COR-L47 (cell line): Measurements from ENCODE around the gene MAP4K2.

ENCODE experiments used
- DNase-seq: peaks from one replicate; lab custom pipeline; 2025; lab: John Stamatoyannopoulos, UW

MAP4K2 gene

DNA sequence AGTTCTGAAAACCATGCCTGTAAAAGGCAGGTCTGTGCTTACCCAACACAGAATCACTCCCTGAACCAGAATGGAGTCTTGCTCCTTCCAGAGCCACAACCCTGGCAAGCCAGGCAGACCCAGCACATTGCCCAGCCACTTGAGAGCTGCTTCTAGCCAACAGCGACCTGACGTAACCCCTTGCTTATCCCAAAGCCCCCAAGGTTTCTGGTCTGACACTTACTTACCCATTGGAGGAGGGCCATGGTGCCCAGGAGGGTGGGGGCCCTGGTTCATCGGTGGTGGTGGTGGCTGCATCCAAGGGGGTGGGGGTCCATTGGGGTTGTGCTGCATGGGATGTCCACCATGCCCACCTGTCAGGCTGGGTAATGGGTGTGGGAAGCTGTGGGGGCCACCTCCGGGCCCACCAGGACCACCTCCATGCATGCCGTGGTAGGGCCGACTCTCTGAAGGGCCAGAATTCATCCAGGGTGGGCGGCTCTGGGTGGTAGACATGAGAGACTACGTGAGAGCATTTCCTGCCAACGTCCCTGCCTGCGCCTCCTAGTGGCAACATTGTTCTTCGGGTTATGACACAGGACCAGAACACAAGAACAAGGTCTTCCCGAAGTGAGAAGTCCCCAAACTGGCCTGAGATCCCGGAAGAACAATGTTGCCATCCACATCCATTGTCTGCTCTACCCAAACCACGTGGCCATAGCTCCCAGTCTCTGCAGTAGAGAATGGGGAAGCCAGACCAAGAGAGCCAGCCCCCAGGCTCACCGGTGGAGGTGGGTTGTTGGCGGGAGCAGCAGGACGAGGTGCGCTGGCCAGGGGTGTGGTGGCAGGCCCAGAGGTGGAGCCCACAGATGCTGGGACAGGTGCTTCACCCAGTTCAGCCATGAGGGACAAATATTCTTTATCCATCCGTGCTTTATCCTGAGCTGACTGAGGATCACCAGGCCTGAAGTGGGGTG is 35.4 kb downstream of the MAP4K2 start:
- peak; percentile 50 for DNase-seq

DNA sequence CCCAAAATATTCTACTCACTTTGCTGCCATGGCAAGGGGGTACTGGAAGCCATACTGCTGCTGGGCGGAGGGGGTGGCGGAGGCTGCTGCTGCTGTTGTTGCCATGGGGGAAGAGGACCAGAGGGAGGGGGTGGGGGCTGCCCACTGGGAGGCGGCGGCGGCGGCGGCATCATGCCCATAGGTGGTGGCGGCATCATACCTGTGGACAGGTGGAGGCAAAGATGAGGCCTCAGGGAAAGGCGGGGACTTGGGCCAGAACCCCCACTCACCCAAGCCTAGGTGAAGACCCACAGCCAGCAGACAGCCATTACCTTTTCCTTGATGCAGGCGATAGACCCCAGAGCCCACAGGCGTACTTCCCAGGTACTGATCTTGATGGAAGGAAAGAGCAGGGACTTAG is 36.1 kb downstream of the MAP4K2 start:
- DNase-seq, result no peak

DNA sequence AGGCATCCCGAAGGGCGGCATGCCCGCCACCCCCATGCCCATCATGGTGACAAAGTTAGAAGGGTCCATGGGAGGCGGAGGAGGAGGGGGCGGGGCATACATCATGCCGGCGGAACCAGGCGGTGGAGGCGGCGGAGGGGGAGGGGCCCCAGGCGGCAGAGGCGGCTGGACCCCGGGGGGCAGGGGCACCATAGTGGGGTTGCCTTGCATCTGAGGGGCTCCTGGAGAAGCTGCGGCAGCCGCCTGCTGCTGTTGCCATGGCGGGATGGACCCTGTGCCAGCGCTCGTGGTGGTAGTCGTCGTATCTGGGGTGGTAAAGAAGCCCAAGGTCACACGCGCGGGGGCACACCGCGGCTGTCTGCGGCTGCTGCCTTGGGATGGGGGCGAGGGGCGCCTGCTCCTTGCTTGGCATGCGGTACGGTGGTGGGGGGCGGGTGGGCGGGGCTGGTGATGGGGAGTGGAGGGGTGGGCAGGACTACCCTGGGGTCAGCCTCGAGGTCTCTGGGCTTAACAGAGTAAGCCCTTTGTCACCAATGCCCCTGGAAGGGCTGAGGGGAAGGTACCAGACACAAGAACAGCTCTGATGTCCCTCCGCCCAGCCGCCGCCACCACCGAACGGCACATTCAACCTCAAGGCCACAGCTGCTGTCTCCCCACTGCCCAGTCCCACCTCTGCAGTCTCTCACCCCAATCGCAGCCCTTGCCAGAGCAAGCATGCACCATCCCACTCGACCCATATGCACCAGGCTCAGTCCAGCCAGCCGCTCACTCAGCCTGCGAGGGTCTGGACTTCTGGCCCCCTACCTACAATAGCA is 37.0 kb downstream of the MAP4K2 start:
- no peak for DNase-seq

GRCh38 chr11:64765291-64765850 is 37.6 kb downstream of the MAP4K2 start:
- DNase-seq, result no peak

GRCh38 chr11:64764753-64765152 is 38.3 kb downstream of the MAP4K2 start:
- DNase-seq, result no peak

- no peak for DNase-seq
Observed at GRCh38 chr11:64764040-64764611, 38.9 kb downstream of the MAP4K2 start.

- no peak for DNase-seq
Observed at GRCh38 chr11:64763526-64764039, 39.4 kb downstream of the MAP4K2 start.

- DNase-seq, result no peak
Observed at GRCh38 chr11:64762674-64763525, 40.1 kb downstream of the MAP4K2 start.

DNA sequence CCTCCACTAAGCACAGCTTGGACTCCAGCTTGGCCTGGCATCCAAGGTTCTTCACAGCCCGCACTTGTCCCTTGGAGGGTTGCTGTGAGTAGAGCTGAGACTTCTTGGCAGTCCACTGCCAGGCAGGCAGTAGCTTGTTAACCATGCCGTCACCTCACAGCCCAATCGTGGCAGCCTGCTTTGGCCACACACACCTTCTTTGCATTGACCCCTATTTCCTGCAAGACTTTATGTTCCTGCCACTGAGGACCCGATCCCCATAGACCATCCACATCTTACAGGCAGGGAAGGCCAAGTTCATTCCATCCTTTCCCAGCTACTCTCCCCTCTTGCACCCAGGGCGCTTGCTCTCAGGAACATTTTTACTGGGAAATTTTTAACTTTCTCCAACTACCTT is 40.7 kb downstream of the MAP4K2 start:
- no peak for DNase-seq

DNA sequence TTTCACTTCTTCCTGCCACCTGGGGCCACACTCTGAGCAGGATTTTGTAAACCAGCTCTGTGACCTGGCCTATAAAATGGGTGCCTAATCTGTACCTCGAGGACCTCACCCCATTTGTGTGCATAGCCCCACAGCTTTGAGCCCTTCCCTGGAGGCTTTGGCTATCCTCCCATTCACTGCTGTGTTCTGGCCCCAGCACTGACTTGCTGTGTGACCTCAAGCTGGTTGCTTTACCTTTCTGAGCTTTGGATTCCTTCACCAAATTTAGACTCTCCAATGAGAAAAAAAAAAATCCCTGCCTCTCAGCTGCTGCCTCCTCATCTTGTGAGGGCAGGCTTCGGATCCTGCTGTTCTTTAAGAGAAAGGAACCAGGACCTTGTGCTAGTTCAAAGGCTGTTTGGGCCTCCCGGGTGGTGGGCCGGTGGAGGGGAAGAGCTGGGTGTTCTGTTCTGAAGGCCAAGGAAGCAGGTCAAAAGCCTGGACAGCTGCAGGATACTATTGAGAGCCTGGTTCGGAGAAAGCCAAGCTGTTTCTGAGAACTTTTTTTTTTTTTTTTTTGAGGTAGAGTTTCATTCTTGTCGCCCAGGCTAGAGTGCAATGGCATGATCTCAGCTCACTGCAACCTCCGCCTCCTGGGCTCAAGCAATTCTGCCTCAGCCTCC is 42.1 kb downstream of the MAP4K2 start:
- no peak for DNase-seq

- no peak for DNase-seq
Observed at GRCh38 chr11:64759722-64760719, 43.0 kb downstream of the MAP4K2 start, which contains the start of gene PYGM. Gene PYGM, minus strand, starts transcription at chr11:64759974. Its CDS starts 76 bp downstream, at chr11:64759898.

- no peak for DNase-seq
Observed at GRCh38 chr11:64759131-64759721, 43.8 kb downstream of the MAP4K2 start.

- no peak for DNase-seq
Observed at GRCh38 chr11:64758330-64759079, 44.5 kb downstream of the MAP4K2 start.

DNA sequence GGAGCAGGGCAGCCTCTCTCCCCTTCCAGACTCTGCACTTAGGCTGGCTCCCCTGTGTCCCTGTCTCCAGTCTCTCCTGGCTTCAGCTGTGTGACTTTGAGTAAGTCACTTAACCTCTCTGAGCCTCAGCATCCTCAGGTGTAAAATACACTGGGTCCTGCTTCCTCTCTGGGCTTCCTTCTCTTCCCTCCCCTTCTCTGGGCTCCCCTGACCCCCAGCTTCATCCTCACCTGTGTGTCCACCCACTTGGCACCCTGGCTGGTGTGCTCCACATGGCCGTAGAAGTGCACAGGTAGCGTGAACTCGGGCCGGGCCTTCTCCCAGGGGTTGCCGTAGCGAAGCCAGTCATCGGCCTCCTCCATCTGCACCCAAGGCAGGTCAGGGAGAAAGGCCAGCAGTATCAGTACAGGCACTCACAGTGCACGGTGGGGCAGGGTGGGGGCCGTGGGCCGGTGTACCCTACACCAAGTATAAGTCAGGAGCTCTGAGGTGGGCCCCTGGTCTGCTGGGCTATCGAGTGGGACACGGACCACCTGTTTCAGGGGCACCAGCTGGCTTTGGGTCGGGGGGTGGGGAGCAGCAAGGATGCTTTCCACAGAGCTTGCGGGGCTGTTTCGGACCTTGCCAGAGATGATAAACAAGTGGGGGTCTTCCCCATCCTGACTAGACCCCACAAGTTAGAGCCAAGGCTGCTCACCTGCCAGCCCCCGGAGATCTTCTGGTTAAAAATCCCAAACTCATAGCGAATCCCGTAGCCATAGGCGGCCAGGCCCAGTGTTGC is 45.3 kb downstream of the MAP4K2 start:
- DNase-seq, result no peak

GRCh38 chr11:64755681-64756361 is 47.2 kb downstream of the MAP4K2 start:
- DNase-seq, result no peak

GRCh38 chr11:64754919-64755662 is 47.9 kb downstream of the MAP4K2 start:
- DNase-seq, result no peak
